Measurements from ENCODE around the gene VWC2L.

VWC2L gene

DNA sequence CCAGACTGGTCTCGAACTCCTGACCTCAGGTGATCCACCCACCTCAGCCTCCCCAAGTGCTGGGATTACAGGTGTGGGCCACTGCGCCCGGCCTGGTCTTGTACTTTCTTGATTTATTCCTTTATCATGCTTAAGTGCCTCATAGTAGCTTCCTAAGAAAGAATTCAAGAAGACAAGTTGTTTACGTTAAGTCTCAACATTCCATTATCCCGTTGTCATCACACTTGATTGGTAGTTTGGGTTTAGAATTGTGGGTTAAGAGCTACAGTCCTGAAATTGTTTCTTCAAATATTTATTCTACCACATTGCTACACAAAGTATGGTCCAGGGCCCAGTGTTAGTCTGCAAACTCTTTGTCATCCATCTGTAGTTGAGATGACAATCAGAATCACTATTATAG is 194.0 kb downstream of the VWC2L start:
- no peak for DNase-seq

DNA sequence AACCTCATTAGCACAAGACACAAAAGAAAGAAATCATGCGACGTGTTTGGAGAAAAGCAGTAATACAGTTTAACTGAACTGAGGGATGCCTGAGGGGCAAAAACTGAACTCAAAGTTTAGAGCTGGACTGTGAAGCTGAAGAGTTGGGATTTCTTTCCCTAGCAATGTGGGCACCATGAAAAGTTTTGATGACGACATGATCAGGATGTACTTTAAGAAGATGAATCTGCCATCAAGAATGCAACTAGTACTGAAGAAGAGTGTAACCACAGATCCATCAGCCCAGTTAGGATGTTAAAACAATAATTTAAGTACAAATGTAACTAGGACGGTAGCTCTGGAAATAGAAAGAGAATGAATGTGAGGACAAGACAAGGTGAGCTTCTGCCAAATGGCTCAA is 196.2 kb downstream of the VWC2L start:
- no peak for DNase-seq

DNA sequence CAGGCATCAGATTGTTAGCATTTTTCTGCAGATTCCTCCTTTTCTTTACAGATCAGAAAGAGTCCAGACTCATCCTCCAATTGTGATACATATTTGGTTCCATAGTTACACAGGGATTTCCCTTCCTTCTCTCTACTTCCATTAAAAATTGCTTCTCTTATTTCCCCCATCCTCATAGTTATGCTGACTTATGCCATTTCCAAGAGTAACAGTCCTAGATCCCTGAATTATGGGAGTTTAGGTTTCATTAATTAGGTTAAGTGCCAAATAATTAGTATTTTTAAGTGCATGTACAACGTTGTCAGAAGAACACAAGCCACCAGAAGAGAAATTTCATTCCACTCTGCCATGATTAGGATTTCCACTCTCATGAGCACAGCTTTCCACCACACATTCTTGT is 200.2 kb downstream of the VWC2L start:
- DNase-seq: no peak

DNA sequence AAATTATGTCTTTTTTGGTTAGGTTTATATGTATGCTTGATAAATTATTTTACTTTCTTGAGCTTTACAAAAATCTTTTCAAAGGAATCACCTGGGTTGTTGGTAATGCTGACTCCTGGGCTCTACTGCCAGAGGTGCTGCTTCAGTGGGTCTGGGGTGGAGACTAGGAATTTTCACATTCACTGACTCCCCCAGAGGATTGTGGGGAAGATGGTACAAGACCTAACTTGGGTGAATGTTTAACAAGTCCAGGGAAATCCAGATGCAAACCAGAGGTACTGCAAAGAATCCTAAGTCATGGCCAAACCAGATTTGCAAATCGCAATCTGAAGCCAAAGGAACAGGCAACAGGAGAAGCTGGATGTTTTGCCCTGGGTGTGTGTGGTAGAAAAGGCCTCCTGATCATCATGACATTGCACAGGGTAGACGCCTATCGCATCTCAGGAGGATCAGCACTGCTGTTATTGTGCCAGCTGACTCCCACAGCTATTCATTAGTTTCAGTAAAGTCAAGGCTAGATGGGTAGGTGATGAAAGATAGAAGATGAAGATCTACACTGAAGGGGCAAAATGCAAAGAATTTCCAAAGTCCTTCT is 213.4 kb downstream of the VWC2L start:
- DNase-seq: no peak

DNA sequence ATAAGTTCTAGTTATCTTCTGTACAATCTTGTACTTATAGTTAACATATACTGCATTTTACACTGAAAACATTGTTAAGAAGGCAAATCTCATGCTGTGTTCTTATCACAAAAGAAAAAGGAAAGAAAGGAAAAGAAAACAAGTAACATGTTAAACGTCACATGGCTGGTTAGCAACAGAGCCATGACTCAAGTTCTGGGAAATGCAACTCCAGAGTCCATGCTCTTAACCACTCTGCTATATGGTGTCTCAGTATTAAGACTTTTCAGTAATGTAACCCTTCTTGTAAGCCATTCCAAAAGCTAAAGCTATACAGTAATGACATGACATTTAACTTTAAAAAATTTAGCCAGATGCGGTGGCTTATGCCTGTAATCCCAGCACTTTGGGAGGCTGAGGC is 217.2 kb downstream of the VWC2L start:
- DNase-seq: no peak
